HFFc6 (cell line): Measurements from ENCODE around the gene SPOCK1. TPM values are rescaled to one million over a fixed set of nuclear protein-coding genes. Genes with fewer than 3 reads are reported as not detected.

ENCODE experiments used
- DNase-seq: peaks from one replicate; pipeline ENCODE4 v3.0.0-alpha.2; 2018
- H3K27ac Mint-ChIP-seq: 2 replicates; pipeline ENCODE4 v1.8.0; 2020; ENCODE audit warnings: mild to moderate bottlenecking, mixed read lengths
- H3K27me3 Mint-ChIP-seq: 2 replicates; pipeline ENCODE4 v1.8.0; 2021; ENCODE audit warnings: mild to moderate bottlenecking, moderate library complexity, mixed read lengths; ENCODE audit not compliant: insufficient read depth
- H3K36me3 Mint-ChIP-seq: 2 replicates; pipeline ENCODE4 v1.8.0; 2021; ENCODE audit warnings: low read depth, mixed read lengths
- H3K4me1 Mint-ChIP-seq: 2 replicates; pipeline ENCODE4 v1.8.0; 2020; ENCODE audit warnings: low read depth, mixed read lengths
- H3K4me3 Mint-ChIP-seq: 2 replicates; pipeline ENCODE4 v1.8.0; 2020; ENCODE audit warnings: mild to moderate bottlenecking, moderate library complexity, mixed read lengths
- H3K9me3 Mint-ChIP-seq: 2 replicates; pipeline ENCODE4 v1.8.0; 2020; ENCODE audit warnings: mild to moderate bottlenecking, mixed read lengths
- CTCF ChIP-seq: fragments of 200-600 bp; sonication (generic); IDR thresholded peaks from 2 replicates; pipeline ENCODE4 v1.5.0; 2021; ENCODE audit warnings: antibody characterized with exemption, mild to moderate bottlenecking
- total RNA-seq, 6 experiments: library from RNA; stranded (reverse); fragmentation: NEBNext Ultra II Directional; extraction: Animal tissue kit (Norgen Biotek cat#: 25700); gene quantifications; 2 replicates in 1 of 6; 3 replicates in 5 of 6; pipeline ENCODE4 v1.2.3, GENCODE V29; 2021

The SPOCK1 gene
- total RNA-seq, 6 experiments from 2014 or later = 111 to 170 (median 125) TPM

GRCh38 chr5:137194300-137194699 is 304.8 kb downstream of the SPOCK1 start:
- Mint-ChIP-seq H3K36me3 (no peaks in the 10 kb centered on the region), H3K4me1 (peaks cover 56% of the 10 kb centered on the region), H3K27me3 (no peaks in the 10 kb centered on the region), H3K4me3 (no peak overlapping the region), H3K9me3 (no peaks in the 10 kb centered on the region), H3K27ac (no peak overlapping the region)
- no peak for TF ChIP-seq CTCF
- no peak for DNase-seq

GRCh38 chr5:137192293-137192743 is 306.8 kb downstream of the SPOCK1 start:
- no peaks in the 10 kb centered on the region for H3K9me3 Mint-ChIP-seq
- H3K4me3 Mint-ChIP-seq = peak overlapping the region; percentile 26
- TF ChIP-seq CTCF = no peak
- H3K4me1 Mint-ChIP-seq = peaks cover 70% of the 10 kb centered on the region
- peak; percentile 58 for DNase-seq
- H3K27me3 Mint-ChIP-seq = no peaks in the 10 kb centered on the region
- no peaks in the 10 kb centered on the region for H3K36me3 Mint-ChIP-seq
- peak overlapping the region; percentile 72 for H3K27ac Mint-ChIP-seq

- peaks cover 82% of the 10 kb centered on the region for H3K4me1 Mint-ChIP-seq
- H3K4me3 Mint-ChIP-seq = peak overlapping the region; percentile 50; the same call in 1 of the 2 replicates
- TF ChIP-seq CTCF = no peak
- H3K36me3 Mint-ChIP-seq = no peaks in the 10 kb centered on the region
- H3K27me3 Mint-ChIP-seq = no peaks in the 10 kb centered on the region
- peak overlapping the region; percentile 85 for H3K27ac Mint-ChIP-seq
- no peaks in the 10 kb centered on the region for H3K9me3 Mint-ChIP-seq
- no peak for DNase-seq
Measured at GRCh38 chr5:137191179-137191578, 307.9 kb downstream of the SPOCK1 start.

GRCh38 chr5:137190441-137190840 is 308.7 kb downstream of the SPOCK1 start:
- no peaks in the 10 kb centered on the region for H3K36me3 Mint-ChIP-seq

GRCh38 chr5:137190031-137190430 is 309.1 kb downstream of the SPOCK1 start:
- peak; percentile 18 for DNase-seq
- H3K27me3 Mint-ChIP-seq = no peaks in the 10 kb centered on the region
- H3K36me3 Mint-ChIP-seq = no peaks in the 10 kb centered on the region
- H3K4me1 Mint-ChIP-seq = peaks cover 78% of the 10 kb centered on the region
- peak overlapping the region; percentile 50 for H3K4me3 Mint-ChIP-seq
- H3K27ac Mint-ChIP-seq = peak overlapping the region; percentile 85
- H3K9me3 Mint-ChIP-seq = no peaks in the 10 kb centered on the region
- TF ChIP-seq CTCF = no peak

More at GRCh38 chr5:137190441-137190840, 308.7 kb downstream of the SPOCK1 start:
- TF ChIP-seq CTCF = no peak
- Mint-ChIP-seq H3K27ac (peak overlapping the region; percentile 85), H3K27me3 (no peaks in the 10 kb centered on the region), H3K4me3 (peak overlapping the region; percentile 50), H3K4me1 (peaks cover 82% of the 10 kb centered on the region), H3K9me3 (no peaks in the 10 kb centered on the region)
- DNase-seq = peak; percentile 61

GRCh38 chr5:137188566-137188965 is 310.6 kb downstream of the SPOCK1 start:
- DNase-seq = no peak
- no peak for TF ChIP-seq CTCF
- no peak overlapping the region for H3K4me3 Mint-ChIP-seq
- H3K4me1 Mint-ChIP-seq = peaks cover 76% of the 10 kb centered on the region
- no peaks in the 10 kb centered on the region for H3K36me3 Mint-ChIP-seq
- H3K27me3 Mint-ChIP-seq = no peaks in the 10 kb centered on the region
- no peaks in the 10 kb centered on the region for H3K9me3 Mint-ChIP-seq
- H3K27ac Mint-ChIP-seq = peak overlapping the region; percentile 2; the same call in 1 of the 2 replicates
